22Rv1 (cell line): ENCODE measurements around the gene PLIN3.

ENCODE experiments used
- H3K27ac ChIP-seq: fragments of 450-650 bp; 2 replicates; pipeline ENCODE4 v1.5.1; 2017
- CTCF ChIP-seq: fragments of 450-650 bp; IDR thresholded peaks from 2 replicates; pipeline ENCODE4 v1.5.1; 2017; ENCODE audit warnings: mild to moderate bottlenecking
- ZFX ChIP-seq: fragments of 450-650 bp; IDR thresholded peaks from 2 replicates; pipeline ENCODE4 v1.6.1; 2017; ENCODE audit warnings: antibody characterized with exemption, borderline replicate concordance

Gene PLIN3

GRCh38 chr19:4879041-4879440 lies 11.6 kb upstream of the PLIN3 start:
- TF ChIP-seq CTCF (no peak), ZFX (no peak)
- H3K27ac ChIP-seq = no peak overlapping the region

- no peak overlapping the region for H3K27ac ChIP-seq
- TF ChIP-seq CTCF (no peak), ZFX (no peak)
Observed at GRCh38 chr19:4878491-4878968, 11.1 kb upstream of the PLIN3 start.

GRCh38 chr19:4877753-4878490 lies 10.5 kb upstream of the PLIN3 start:
- H3K27ac ChIP-seq = no peak overlapping the region
- TF ChIP-seq ZFX = no peak

GRCh38 chr19:4873930-4874329 lies 6.5 kb upstream of the PLIN3 start:
- no peak overlapping the region for H3K27ac ChIP-seq
- no peak for TF ChIP-seq CTCF
- no peak for TF ChIP-seq ZFX

- no peak overlapping the region for H3K27ac ChIP-seq
- TF ChIP-seq ZFX = no peak
- TF ChIP-seq CTCF = no peak
Observed at GRCh38 chr19:4871711-4872110, 4.2 kb upstream of the PLIN3 start.

- no peak for TF ChIP-seq ZFX
- TF ChIP-seq CTCF = no peak
- peak overlapping the region; percentile 20; the same call in 1 of the 2 replicates for H3K27ac ChIP-seq
Observed at GRCh38 chr19:4870025-4870700, 2.7 kb upstream of the PLIN3 start.

- TF ChIP-seq ZFX (no peak), CTCF (no peak)
- H3K27ac ChIP-seq = peak overlapping the region; percentile 55; the same call in 1 of the 2 replicates
Observed at GRCh38 chr19:4868286-4868834, 893 bp upstream of the PLIN3 start.
